Esophagus muscularis mucosa (tissue), 4 donors: ENCODE results near the gene KCNQ2. TPM values are rescaled to one million over a fixed set of nuclear protein-coding genes. Genes with fewer than 3 reads are reported as not detected.

Source experiments
- DNase-seq: peaks from one replicate; pipeline ENCODE4 v3.0.0-alpha.2; 2017; ENCODE audit errors: extremely low spot score
- H3K27ac ChIP-seq, 4 donors: fragments of 200-600 bp; sonication (generic); replicated peaks in 1 of 4; 1 replicate in 3 of 4; 2 replicates in 1 of 4; pipeline ENCODE4 v1.5.1; 2016 to 2019; ENCODE audit warnings: mild to moderate bottlenecking in 1 of 4
- H3K27me3 ChIP-seq, 4 donors: fragments of 200-600 bp; sonication (generic); one replicate each; pipeline versions ENCODE4 v1.5.1 to v1.6.0; 2016 to 2019
- H3K36me3 ChIP-seq, 4 donors: fragments of 200-600 bp; sonication (generic); one replicate each; pipeline ENCODE4 v1.5.1; 2016 to 2019
- H3K4me1 ChIP-seq, 4 donors: fragments of 200-600 bp; sonication (generic); one replicate each; pipeline ENCODE4 v1.5.1; 2016 to 2019
- H3K4me3 ChIP-seq, 4 donors: fragments of 200-600 bp; sonication (generic); 1 replicate in 2 of 4; 2 replicates in 2 of 4; pipeline ENCODE4 v1.5.1; 2016 to 2019; ENCODE audit warnings: mild to moderate bottlenecking in 4 of 4, moderate library complexity in 1 of 4
- H3K9me3 ChIP-seq, 4 donors: fragments of 200-600 bp; sonication (generic); 1 replicate in 3 of 4; 2 replicates in 1 of 4; pipeline ENCODE4 v1.5.1; 2016 to 2019
- EP300 ChIP-seq: sonication (generic); formaldehyde crosslinking; IDR thresholded peaks from one replicate; pipeline ENCODE4 v1.6.1; 2017; ENCODE audit warnings: antibody characterized with exemption
- POLR2A ChIP-seq: fragments of 450-650 bp; IDR thresholded peaks from one replicate; pipeline ENCODE4 v1.6.1; 2017; ENCODE audit warnings: antibody characterized with exemption, moderate library complexity, mild to moderate bottlenecking, low read depth
- POLR2AphosphoS5 ChIP-seq, 2 donors: sonication (generic); formaldehyde crosslinking; IDR thresholded peaks; one replicate each; pipeline ENCODE4 v1.6.1; 2017; ENCODE audit warnings: antibody characterized with exemption in 2 of 2
- WGBS: methylation state at CpG from one replicate; pipeline ENCODE4 v1.1.5; 2018; 5-methylcytosine and 5-hydroxymethylcytosine counted together
- intact Hi-C: fragments of 100-400 bp; cut with DNase I; formaldehyde crosslinking; loops from one replicate; pipeline ENCODE4 v1.15.1; 2023
- total RNA-seq, 4 donors: library from RNA; depleted of rRNA; stranded (reverse); fragments of >200 nt; gene quantifications; one replicate each; pipeline versions ENCODE4 v1.1.0 to v1.2.1, GENCODE V29; 2016
- TF ChIP-seq, protein P1 (sequence below), 3 experiments: fragments of 200-600 bp in 2 of 3; fragments of 450-650 bp in 1 of 3; sonication (generic) in 2 of 3; IDR thresholded peaks; one replicate each; pipeline ENCODE4 v1.5.1; 2017 to 2019; ENCODE audit warnings: antibody characterized with exemption in 3 of 3, mild to moderate bottlenecking in 2 of 3, moderate library complexity in 1 of 3

KCNQ2 gene
- total RNA-seq, 4 donors from 2014 or later, result 0.11 to 1.6 (median 0.50) TPM; not detected in 1

DNA sequence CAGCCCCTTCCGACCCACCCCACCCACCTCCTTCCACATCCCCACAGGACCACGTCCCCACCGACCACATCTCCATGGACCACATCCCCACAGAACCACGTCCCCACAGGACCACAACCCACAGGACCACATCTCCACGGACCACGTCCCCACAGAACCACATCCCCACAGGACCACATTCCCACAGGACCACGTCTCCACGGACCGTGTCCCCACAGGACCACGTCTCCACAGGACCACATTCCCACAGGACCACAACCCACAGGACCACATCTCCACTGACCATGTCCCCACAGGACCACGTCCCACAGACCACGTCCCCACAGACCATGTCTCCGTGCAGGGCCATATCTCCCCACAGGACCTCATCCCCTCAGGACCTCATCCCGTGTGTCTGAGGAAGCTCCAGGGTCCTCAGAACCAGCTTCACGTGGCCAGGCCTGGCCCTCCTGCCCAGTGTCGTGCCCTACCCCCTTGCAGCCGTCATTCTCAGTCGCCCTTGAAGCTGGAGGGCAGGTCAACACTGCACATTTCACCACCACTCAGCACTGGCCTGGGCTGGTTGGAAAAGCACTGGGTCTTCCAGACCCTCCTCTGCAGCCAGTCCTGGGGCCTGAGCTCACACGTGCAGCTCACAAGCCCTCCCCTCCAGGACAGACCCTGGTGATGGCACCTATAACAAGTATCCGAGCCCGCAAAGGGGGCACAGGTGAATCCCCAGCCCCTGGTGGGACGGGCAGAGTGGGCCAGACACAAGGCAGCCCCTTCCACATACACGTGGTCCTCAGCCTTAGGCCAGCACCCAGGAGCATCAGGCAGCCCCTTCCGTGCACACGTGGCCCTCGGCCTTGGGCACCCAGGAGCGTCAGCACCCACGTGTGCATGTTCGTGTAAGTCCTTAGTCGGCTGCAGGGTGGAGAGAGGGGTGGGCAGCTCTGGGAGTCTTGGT lies 115.2 kb downstream of the KCNQ2 start:
- Histone ChIP-seq H3K27ac (no peak overlapping the region), H3K4me3 (no peak overlapping the region), H3K4me1 (peaks cover 14 to 23% (median 18%) of the 10 kb centered on the region in 4 donors), H3K36me3 (no peaks in the 10 kb centered on the region), H3K27me3 (peaks cover 0 to 90% (median 19%) of the 10 kb centered on the region in 4 donors), H3K9me3 (no peaks in the 10 kb centered on the region)
- TF ChIP-seq POLR2AphosphoS5 (IDR thresholded peaks at IDR 0.05) (no peak), POLR2A (no peak)
- DNase-seq, result no peak
- intact Hi-C loops, result no loop called here
- 78% methylated on average over 27 of the region's 30 CpGs for WGBS

DNA sequence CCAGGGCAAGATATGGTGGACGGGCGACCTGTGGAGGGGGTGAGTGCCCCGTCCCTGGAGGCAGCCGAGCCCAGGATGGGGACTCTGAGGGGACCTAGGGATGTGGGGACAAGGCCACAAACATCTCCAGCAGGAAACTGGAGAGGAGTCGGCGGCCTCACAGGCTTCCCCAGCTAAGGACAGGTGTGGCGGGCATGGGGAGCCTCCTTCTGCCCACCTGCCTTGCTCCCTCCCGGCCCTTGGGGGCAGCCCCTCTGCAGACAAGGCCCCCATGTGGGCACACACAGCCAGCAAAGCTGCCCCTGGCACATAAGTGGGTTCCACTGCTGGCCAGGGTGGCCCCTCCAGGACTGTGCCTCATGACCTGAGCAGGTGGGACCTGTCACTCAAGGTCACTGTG lies 115.9 kb downstream of the KCNQ2 start:
- no peak for DNase-seq
- Histone ChIP-seq H3K9me3 (no peaks in the 10 kb centered on the region), H3K36me3 (no peaks in the 10 kb centered on the region), H3K4me1 (peaks cover 15 to 26% (median 19%) of the 10 kb centered on the region in 4 donors), H3K27me3 (peaks cover 0 to 90% (median 12%) of the 10 kb centered on the region in 4 donors), H3K27ac (no peak overlapping the region), H3K4me3 (no peak overlapping the region)
- WGBS, result 87% methylated on average over 4 of the region's 8 CpGs
- TF ChIP-seq, protein P1, sequence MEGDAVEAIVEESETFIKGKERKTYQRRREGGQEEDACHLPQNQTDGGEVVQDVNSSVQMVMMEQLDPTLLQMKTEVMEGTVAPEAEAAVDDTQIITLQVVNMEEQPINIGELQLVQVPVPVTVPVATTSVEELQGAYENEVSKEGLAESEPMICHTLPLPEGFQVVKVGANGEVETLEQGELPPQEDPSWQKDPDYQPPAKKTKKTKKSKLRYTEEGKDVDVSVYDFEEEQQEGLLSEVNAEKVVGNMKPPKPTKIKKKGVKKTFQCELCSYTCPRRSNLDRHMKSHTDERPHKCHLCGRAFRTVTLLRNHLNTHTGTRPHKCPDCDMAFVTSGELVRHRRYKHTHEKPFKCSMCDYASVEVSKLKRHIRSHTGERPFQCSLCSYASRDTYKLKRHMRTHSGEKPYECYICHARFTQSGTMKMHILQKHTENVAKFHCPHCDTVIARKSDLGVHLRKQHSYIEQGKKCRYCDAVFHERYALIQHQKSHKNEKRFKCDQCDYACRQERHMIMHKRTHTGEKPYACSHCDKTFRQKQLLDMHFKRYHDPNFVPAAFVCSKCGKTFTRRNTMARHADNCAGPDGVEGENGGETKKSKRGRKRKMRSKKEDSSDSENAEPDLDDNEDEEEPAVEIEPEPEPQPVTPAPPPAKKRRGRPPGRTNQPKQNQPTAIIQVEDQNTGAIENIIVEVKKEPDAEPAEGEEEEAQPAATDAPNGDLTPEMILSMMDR (IDR thresholded peaks at IDR 0.05), result no peak
- TF ChIP-seq POLR2AphosphoS5 (IDR thresholded peaks at IDR 0.05) (no peak), POLR2A (no peak), EP300 (no peak)
- intact Hi-C loops, result no loop called here

DNA sequence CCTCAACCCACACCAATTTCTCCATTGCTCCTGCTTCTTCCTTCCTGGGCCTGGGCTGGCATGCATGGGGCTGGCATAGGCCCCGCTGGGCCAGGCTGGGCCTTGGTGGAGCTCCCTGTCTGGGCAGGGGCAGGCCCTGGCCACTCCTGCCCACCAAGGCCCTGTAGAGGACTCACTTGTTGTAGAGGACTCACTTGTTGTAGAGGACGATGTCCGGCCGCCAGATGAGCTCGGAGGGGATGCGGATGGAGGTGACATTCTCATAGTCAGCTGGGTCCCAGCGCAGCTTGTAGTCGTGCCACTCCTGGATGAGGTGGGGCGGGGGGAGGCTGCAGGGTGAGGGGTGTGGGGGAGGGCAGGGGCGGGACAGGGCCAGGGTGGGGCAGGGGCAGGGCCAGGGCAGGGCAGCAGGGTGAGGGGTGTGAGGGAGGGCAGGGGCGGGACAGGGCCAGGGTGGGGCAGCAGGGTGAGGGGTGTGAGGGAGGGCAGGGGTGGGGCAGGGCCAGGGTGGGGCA lies 116.6 kb downstream of the KCNQ2 start:
- Histone ChIP-seq H3K27me3 (peaks cover 0 to 84% (median 10%) of the 10 kb centered on the region in 4 donors), H3K36me3 (no peaks in the 10 kb centered on the region), H3K4me1 (peaks cover 13 to 22% (median 16%) of the 10 kb centered on the region in 4 donors), H3K9me3 (no peaks in the 10 kb centered on the region), H3K27ac (no peak overlapping the region), H3K4me3 (no peak overlapping the region)
- DNase-seq, result no peak
- 94% methylated on average over 6 of the region's 11 CpGs for WGBS
- intact Hi-C loops, result no loop called here
- TF ChIP-seq POLR2A, result no peak
- no peak for TF ChIP-seq EP300

DNA sequence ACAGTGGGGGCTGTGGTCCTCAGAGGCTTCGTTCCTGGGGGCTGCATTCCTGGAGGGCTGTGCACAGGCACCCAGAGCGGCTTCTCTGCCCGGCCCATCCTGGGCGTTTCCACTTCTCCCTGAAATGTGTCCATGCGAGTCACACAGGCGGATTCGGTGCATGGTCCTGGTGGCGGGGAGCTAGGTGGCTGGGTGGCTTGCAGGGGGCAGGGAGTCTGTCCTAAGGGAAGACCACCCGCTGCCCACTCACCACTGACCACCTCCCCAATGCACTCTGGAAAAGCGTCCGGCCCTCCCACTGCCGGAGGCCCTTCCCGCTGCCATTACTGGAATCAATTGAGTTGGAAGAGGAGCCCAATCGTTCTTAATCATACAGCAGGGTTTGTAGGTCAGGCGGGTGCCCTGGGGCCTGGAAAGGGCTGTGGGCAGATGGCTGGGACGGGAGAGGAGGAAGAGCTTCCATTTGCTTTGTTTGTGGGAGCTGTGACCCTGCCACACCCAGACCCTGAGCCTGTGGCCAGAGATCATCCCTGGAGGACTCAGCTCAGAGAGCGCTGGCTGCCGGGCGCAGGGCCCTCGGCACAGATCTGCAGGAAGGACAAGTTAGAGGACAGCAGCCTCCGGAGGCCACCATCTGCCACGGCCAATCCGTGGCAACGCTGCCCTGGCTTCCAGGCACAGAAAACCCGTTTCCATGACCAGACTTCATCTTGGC lies 117.7 kb downstream of the KCNQ2 start:
- no peaks in the 10 kb centered on the region for H3K36me3 ChIP-seq
- H3K9me3 ChIP-seq, result no peaks in the 10 kb centered on the region
- H3K27ac ChIP-seq, result no peak overlapping the region
- intact Hi-C loops, result no loop called here
- WGBS, result 90% methylated on average over 23 of the region's 25 CpGs
- peaks cover 8 to 13% (median 11%) of the 10 kb centered on the region in 4 donors for H3K4me1 ChIP-seq
- H3K4me3 ChIP-seq, result no peak overlapping the region
- no peak for DNase-seq
- peaks cover 0 to 74% (median under 1%) of the 10 kb centered on the region in 4 donors for H3K27me3 ChIP-seq
- TF ChIP-seq POLR2A (no peak), POLR2AphosphoS5 (IDR thresholded peaks at IDR 0.05) (no peak)
- TF ChIP-seq, protein P1 (IDR thresholded peaks at IDR 0.05), result no peak

DNA sequence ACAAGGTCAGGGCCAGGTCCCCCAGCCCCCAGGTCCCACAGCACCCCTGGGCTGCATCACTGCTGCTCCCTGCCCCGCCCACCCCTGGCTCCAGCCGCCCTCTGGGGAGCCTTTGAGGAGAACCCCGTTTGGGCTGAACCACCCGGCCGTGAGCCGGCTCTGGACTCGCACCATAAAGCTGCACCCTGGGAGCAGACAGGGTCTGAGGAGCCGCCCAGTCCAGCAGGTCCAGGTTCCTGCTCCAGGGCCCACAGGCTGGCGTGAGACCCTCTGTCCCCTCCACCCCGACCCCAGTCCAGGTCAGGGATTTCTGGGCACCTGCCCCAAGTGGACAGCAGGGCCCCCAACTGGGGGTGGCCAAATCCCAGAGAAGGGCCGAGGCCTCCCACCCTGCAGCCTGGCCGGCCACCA lies 119.6 kb downstream of the KCNQ2 start:
- Histone ChIP-seq H3K27me3 (peaks cover 0 to 70% (median 0%) of the 10 kb centered on the region in 4 donors), H3K4me1 (peaks cover 8 to 13% (median 11%) of the 10 kb centered on the region in 4 donors), H3K9me3 (no peaks in the 10 kb centered on the region), H3K4me3 (no peak overlapping the region), H3K36me3 (no peaks in the 10 kb centered on the region), H3K27ac (no peak overlapping the region)
- no peak for DNase-seq
- TF ChIP-seq POLR2A, result no peak
- no peak for TF ChIP-seq EP300
- TF ChIP-seq, protein P1 (IDR thresholded peaks at IDR 0.05), result no peak
- TF ChIP-seq POLR2AphosphoS5 (IDR thresholded peaks at IDR 0.05), result no peak
- intact Hi-C loops, result no loop called here
- WGBS, result 100% methylated on average over 1 of the region's 12 CpGs
